ENCODE data around the gene SAP30BP.

SAP30BP gene

GRCh38 chr17:75629157-75629556 is 38.0 kb upstream of the SAP30BP start:
- no peak for DNase-seq (ENCODE audit: low read depth)
- no peak for TF ChIP-seq CTCF (conservative IDR thresholded peaks at IDR 0.05; ENCODE audit: low read length)
- no peak overlapping the region for H3K4me3 ChIP-seq (ENCODE audit: low read length)

DNA sequence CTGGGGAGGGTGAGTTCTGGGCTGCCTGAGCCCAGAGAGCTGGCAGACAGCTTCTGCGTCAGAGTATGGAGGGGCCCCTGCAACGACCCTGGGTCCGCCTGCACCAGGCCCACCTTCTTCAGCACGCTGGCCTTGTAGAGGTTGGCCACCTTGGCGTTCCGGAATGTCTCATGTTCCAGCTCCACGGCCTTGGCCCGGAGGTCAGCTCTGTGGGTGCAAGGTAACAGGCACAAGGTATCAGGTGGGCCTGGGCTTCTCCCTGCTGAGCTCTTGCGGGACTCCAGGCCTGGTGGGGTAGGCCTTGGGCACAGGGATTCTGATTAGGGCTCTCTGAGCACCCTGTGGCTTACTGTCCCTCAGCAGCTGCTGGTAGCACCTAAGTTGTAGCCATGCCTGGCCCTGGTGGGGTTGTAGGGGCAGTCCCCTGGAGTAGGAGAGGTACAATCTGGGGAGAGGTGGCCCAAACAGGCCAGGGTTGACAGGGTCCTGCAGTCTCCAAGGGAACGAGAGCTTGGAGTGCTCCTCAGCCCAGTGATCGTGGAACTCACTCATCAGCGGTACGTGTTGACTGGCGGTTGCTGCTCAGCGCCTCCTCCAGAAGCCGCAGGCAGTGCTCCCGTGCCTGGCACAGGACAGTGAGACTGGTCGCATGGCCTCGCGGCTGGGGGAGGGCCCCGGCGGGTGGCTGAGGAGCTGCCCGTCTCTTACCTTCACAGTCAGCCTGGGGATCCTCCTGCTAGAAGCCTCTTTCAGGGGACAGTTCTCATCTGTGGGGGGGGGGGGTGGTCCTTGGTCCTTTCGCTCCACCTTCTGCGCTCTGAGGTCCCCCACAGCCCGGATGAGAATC is 36.8 kb upstream of the SAP30BP start:
- H3K4me3 ChIP-seq (ENCODE audit: low read length), result no peak overlapping the region
- no peak for DNase-seq (ENCODE audit: low read depth)
- no peak for TF ChIP-seq CTCF (conservative IDR thresholded peaks at IDR 0.05; ENCODE audit: low read length)

DNA sequence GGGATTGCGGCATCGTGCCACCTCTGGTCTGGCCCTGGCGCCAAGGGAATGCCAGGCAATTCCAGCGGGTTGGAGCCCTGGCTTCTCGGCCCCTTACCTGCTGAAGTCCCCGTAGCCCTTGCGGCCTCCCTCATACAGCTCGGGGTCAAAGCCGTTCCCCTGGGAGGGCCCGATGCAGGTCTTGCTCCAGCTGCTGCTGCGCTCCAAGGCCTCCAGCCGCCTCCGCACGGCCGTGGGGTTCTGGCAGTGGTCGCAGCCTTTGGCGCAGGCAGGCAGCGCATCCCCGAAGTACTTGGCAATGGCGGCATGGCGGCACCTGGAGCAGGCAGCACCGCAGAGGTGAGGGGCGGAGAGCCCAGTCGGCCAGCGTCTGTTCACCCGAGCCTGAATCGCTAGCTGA is 35.8 kb upstream of the SAP30BP start:
- H3K4me3 ChIP-seq (ENCODE audit: low read length), result no peak overlapping the region
- DNase-seq (ENCODE audit: low read depth), result no peak
- TF ChIP-seq CTCF (conservative IDR thresholded peaks at IDR 0.05; ENCODE audit: low read length), result no peak

DNA sequence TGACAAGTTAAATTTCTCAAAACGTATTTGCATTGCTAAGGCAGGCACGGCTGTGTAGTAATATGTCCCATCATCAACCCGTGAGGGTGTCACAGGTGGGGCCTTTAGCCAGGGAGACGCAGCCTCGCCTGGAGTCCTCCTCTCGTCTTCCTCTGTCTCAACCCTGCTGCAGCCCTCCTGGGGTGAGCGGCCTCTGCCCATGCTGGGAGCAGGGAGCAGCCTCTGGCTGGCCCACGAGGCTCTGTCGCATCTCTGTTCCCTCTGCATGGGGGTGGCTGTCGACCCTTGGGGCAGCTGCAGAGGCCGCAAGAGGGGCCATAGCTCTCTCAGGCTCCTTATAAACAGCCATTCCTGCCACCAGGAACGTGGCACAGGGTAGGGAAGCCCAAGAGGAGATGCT is 34.7 kb upstream of the SAP30BP start:
- DNase-seq (ENCODE audit: low read depth), result no peak
- TF ChIP-seq CTCF (conservative IDR thresholded peaks at IDR 0.05; ENCODE audit: low read length), result no peak
- no peak overlapping the region for H3K4me3 ChIP-seq (ENCODE audit: low read length)

DNA sequence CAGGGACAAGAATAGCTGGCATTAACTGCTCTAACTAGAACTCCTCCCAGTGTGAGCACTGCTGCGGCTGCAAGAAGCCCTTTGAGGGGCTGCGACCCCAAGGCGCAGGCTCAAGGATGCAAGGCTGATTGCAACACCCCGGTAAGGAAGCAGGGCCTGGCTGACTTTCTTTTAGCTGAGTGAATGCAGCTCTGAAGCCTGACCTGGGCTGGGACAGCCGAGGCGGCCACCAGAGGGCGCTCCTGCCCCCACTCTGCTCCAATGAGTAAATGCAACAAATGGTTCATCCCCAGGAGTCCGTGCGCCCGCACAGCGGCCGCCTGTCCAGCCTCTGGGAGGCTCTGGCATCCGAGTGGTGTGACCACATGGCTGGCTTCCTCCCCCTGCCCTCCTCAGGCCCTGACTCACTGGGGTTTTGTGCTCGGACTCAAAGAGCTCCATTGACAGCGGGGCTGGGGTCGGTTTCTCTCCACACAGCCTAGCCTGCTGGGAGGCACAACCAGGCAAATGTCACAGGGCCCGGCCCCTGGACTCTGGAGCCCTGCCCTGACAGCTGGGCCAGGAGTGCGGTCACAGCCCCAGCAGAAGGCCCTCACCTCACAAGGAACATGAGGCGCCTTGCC is 34.2 kb upstream of the SAP30BP start, which contains the start of gene SMIM5:
Gene SMIM5 (plus strand): TSS at position 572 of the 623 bp plus-strand sequence. CDS start 6,768 bp downstream, outside the sequence.
- DNase-seq (ENCODE audit: low read depth), result peak; percentile 91
- H3K4me3 ChIP-seq (ENCODE audit: low read length), result no peak within 1 kb of the TSS
- TF ChIP-seq CTCF (conservative IDR thresholded peaks at IDR 0.05; ENCODE audit: low read length), result peak; percentile 90

- peak; percentile 87 for DNase-seq (ENCODE audit: low read depth)
- no peak overlapping the region for H3K4me3 ChIP-seq (ENCODE audit: low read length)
- TF ChIP-seq CTCF (conservative IDR thresholded peaks at IDR 0.05; ENCODE audit: low read length), result peak; percentile 74
Observed at GRCh38 chr17:75633486-75634375, 33.4 kb upstream of the SAP30BP start.

Data from AG10803 (cell line).